ENCODE measurements around the gene SMPDL3B.
"Not testable (repeated sequence)": the region's sequence is repeated elsewhere in the genome, so short reads cannot be mapped to it uniquely, and the experiment has no call there.

The SMPDL3B gene

DNA sequence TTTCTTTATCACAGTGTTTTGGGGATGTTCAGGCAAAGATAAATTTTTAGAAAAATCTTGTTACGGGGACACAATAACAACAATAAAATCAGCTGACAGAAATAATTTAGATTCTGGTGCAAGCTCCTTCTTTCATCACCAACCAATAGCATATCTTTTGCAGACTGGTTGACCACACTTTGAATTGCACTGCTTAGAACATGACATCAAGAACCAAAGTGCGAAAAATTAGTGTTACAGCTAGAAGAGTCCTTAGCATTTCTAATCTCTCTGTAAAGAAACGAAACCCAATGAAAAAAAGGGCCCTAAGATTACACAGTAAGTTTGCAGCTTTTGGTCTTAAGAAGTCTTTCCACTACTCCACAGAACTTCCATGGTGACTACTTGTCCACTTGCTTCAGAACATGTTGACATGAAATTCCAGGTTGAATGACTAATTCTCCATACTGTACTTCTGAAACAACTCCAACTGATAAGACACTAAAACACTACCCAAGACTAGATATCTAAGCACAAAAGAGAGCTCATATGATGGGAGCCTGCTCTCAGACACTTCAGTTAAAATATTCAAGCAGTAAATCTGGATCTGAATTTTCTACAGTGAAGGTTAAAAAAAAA lies 56.2 kb downstream of the SMPDL3B start:
- no peak overlapping the region for H3K4me3 ChIP-seq (ENCODE audit: control insufficient read depth, low read depth, low read length)
- no peak for DNase-seq (ENCODE audit: low read depth)
- TF ChIP-seq, protein P1, sequence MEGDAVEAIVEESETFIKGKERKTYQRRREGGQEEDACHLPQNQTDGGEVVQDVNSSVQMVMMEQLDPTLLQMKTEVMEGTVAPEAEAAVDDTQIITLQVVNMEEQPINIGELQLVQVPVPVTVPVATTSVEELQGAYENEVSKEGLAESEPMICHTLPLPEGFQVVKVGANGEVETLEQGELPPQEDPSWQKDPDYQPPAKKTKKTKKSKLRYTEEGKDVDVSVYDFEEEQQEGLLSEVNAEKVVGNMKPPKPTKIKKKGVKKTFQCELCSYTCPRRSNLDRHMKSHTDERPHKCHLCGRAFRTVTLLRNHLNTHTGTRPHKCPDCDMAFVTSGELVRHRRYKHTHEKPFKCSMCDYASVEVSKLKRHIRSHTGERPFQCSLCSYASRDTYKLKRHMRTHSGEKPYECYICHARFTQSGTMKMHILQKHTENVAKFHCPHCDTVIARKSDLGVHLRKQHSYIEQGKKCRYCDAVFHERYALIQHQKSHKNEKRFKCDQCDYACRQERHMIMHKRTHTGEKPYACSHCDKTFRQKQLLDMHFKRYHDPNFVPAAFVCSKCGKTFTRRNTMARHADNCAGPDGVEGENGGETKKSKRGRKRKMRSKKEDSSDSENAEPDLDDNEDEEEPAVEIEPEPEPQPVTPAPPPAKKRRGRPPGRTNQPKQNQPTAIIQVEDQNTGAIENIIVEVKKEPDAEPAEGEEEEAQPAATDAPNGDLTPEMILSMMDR (conservative IDR thresholded peaks at IDR 0.05; ENCODE audit: control insufficient read depth, insufficient read depth, low read depth, low read length), result no peak

DNA sequence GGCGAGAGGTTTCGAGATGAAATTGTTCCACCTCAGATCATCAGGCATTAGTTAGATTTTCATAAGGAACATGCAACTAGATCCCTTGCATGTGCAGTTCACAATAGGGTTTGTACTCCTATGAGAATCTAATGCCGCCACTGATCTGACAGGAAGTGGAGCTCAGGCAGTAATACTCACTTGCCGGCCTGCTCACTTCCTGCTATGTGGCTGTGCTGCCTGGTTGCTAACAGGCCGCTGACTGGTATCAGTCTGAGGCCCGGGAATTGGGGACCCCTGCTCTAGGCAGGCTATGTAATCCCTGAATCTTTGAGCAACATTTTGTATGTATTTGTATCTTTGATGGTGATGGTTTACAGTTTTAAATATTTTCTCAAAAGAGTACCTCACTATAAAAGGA lies 57.5 kb downstream of the SMPDL3B start:
- no peak overlapping the region for H3K4me3 ChIP-seq (ENCODE audit: control insufficient read depth, low read depth, low read length)
- no peak for DNase-seq (ENCODE audit: low read depth)
- TF ChIP-seq, protein P1 (conservative IDR thresholded peaks at IDR 0.05; ENCODE audit: control insufficient read depth, insufficient read depth, low read depth, low read length), result no peak

DNA sequence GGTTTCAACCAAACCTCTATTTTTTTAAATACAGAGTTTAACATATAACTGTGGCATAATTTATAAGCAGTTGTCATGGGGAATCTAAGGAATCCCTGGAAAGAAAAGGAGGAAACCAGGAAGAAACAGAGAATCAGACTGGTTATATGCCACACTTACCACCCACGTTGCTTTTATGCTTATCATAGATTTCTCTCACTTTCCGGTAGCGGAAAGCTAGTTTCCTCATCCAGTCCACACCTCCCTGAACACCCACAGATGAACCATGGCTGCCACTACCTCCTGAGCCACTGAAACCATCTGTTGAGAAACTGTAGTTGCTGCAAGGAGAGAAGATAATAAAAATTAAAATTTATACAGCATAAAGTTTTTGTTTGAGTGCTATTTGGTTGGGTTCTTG lies 58.4 kb downstream of the SMPDL3B start:
- no peak overlapping the region for H3K4me3 ChIP-seq (ENCODE audit: control insufficient read depth, low read depth, low read length)
- no peak for DNase-seq (ENCODE audit: low read depth)
- TF ChIP-seq, protein P1 (conservative IDR thresholded peaks at IDR 0.05; ENCODE audit: control insufficient read depth, insufficient read depth, low read depth, low read length), result no peak

- no peak for DNase-seq (ENCODE audit: low read depth)
- no peak overlapping the region for H3K4me3 ChIP-seq (ENCODE audit: control insufficient read depth, low read depth, low read length)
- TF ChIP-seq, protein P1 (conservative IDR thresholded peaks at IDR 0.05; ENCODE audit: control insufficient read depth, insufficient read depth, low read depth, low read length), result no peak
Observed at GRCh38 chr1:27994060-27994459, 59.3 kb downstream of the SMPDL3B start.

DNA sequence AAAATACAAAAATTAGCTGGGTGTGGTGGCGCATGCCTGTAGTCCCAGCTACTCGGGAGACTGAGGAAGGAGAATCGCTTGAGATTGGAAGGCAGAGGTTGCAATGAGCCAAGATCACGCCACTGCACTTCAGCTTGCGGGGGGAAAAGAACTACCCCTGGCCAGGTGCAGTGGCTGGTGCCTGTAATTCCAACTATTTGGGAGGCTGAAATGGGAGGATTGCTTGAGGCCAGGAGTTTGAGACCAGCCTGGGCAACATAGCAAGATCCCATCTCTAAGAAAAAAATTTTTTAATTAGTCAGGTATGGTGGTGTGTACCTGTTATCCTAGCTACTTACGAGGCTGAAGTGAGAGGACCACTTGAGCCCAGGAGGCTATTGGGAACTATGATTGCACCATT lies 59.7 kb downstream of the SMPDL3B start:
- not testable (repeated sequence) for DNase-seq (ENCODE audit: low read depth); H3K4me3 ChIP-seq (ENCODE audit: control insufficient read depth, low read depth, low read length)

DNA sequence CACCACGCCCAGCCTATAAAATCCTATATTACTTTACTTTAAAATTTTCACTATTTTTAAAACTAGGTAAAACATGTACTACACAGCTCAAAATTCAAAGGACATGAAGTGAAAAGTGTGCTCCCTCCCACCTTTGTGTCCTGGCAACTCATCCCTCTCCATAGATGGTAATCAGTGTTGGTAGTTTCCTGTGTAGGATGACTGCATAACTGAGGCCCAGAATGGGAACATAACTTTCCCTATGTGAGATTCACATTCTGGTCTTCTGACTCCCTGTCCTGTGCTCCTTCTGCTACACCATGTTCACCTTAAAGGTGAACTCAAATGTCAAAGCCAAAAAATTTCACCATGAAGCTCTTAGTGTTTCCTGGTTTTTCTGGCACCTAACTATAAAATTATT lies 64.3 kb downstream of the SMPDL3B start:
- TF ChIP-seq, protein P1 (conservative IDR thresholded peaks at IDR 0.05; ENCODE audit: control insufficient read depth, insufficient read depth, low read depth, low read length), result no peak
- no peak for DNase-seq (ENCODE audit: low read depth)
- H3K4me3 ChIP-seq (ENCODE audit: control insufficient read depth, low read depth, low read length), result no peak overlapping the region

DNA sequence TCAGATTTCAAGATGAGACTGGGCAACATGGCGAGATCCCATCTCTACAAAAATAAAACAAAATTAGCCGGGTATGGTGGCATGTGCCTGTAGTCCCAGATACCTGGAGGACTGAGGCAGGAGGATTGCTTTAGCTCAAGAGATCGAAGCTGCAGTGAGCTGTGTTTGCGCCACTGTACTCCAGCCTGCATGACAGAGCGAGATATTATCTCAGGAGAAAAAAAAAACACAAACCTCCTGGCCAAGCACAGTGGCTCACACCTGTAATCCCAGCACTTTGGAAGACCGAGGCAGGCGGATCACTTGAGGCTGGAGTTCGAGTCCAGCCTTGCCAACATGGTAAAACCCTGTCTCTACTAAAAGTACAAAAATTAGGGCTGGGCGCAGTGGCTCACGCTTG lies 67.8 kb downstream of the SMPDL3B start:
- TF ChIP-seq, protein P1 (conservative IDR thresholded peaks at IDR 0.05; ENCODE audit: control insufficient read depth, insufficient read depth, low read depth, low read length), result no peak

GRCh38 chr1:28003117-28003516 lies 68.3 kb downstream of the SMPDL3B start:
- not testable (repeated sequence) for DNase-seq (ENCODE audit: low read depth); H3K4me3 ChIP-seq (ENCODE audit: control insufficient read depth, low read depth, low read length)

More for the DNA sequence above, 67.8 kb downstream of the SMPDL3B start:
- no peak overlapping the region for H3K4me3 ChIP-seq (ENCODE audit: control insufficient read depth, low read depth, low read length)
- no peak for DNase-seq (ENCODE audit: low read depth)
